Chondrocyte (in vitro differentiated cells): Measurements from ENCODE around the gene PLA2G4B. TPM values are rescaled to one million over a fixed set of nuclear protein-coding genes. Genes with fewer than 3 reads are reported as not detected.

ENCODE experiments used
- DNase-seq: peaks from one replicate; pipeline ENCODE4 v3.0.0; 2021; ENCODE audit warnings: mixed read lengths, low spot score
- H3K27ac Mint-ChIP-seq: one replicate; pipeline ENCODE4 v1.8.0; 2021; ENCODE audit warnings: mild to moderate bottlenecking, moderate library complexity, mixed read lengths; ENCODE audit not compliant: unreplicated experiment
- H3K27me3 Mint-ChIP-seq: 2 replicates; pipeline ENCODE4 v1.8.0; 2021; ENCODE audit warnings: low read depth, mixed read lengths
- H3K36me3 Mint-ChIP-seq: 2 replicates; pipeline ENCODE4 v1.8.0; 2021; ENCODE audit warnings: low read depth, mixed read lengths
- H3K4me1 Mint-ChIP-seq: 2 replicates; pipeline ENCODE4 v1.8.0; 2021; ENCODE audit warnings: low read depth, mild to moderate bottlenecking, mixed read lengths
- H3K4me3 Mint-ChIP-seq: one replicate; pipeline ENCODE4 v1.8.0; 2021; ENCODE audit warnings: mild to moderate bottlenecking, moderate library complexity, mixed read lengths; ENCODE audit not compliant: unreplicated experiment
- H3K9me3 Mint-ChIP-seq: 2 replicates; pipeline ENCODE4 v1.8.0; 2021; ENCODE audit warnings: low read depth, mixed read lengths
- CTCF ChIP-seq: fragments of 200-600 bp; sonication (generic); IDR thresholded peaks from 2 replicates; pipeline ENCODE4 v1.5.0; 2021; ENCODE audit warnings: antibody characterized with exemption, mild to moderate bottlenecking, moderate library complexity
- total RNA-seq: library from RNA; stranded (reverse); gene quantifications from 3 replicates; pipeline ENCODE4 v1.2.1, GENCODE V29; 2021

The PLA2G4B gene
- total RNA-seq, 1 donor from 2014 or later: 3.4 TPM

GRCh38 chr15:41851755-41852370, 13.2 kb downstream of the PLA2G4B start:
- Mint-ChIP-seq H3K36me3 (peaks cover 10% of the 10 kb centered on the region), H3K27me3 (no peaks in the 10 kb centered on the region), H3K4me1 (no peaks in the 10 kb centered on the region), H3K9me3 (no peaks in the 10 kb centered on the region), H3K27ac (no peak overlapping the region), H3K4me3 (no peak overlapping the region)
- DNase-seq: no peak
- no peak for TF ChIP-seq CTCF

- no peak overlapping the region for H3K27ac Mint-ChIP-seq
- DNase-seq: no peak
- H3K27me3 Mint-ChIP-seq: no peaks in the 10 kb centered on the region
- no peaks in the 10 kb centered on the region for H3K4me1 Mint-ChIP-seq
- no peak overlapping the region for H3K4me3 Mint-ChIP-seq
- H3K36me3 Mint-ChIP-seq: peaks cover 8% of the 10 kb centered on the region
- no peak for TF ChIP-seq CTCF
- no peaks in the 10 kb centered on the region for H3K9me3 Mint-ChIP-seq
These were observed 14.3 kb downstream of the PLA2G4B start for GRCh38 chr15:41852736-41853590.

GRCh38 chr15:41853831-41854230, 15.2 kb downstream of the PLA2G4B start:
- Mint-ChIP-seq H3K27ac (no peak overlapping the region), H3K9me3 (no peaks in the 10 kb centered on the region), H3K36me3 (peaks cover 3% of the 10 kb centered on the region), H3K4me1 (no peaks in the 10 kb centered on the region), H3K27me3 (no peaks in the 10 kb centered on the region), H3K4me3 (no peak overlapping the region)
- TF ChIP-seq CTCF: no peak
- DNase-seq: no peak

- no peak for TF ChIP-seq CTCF
- Mint-ChIP-seq H3K27ac (no peak overlapping the region), H3K27me3 (no peaks in the 10 kb centered on the region), H3K4me3 (no peak overlapping the region), H3K9me3 (no peaks in the 10 kb centered on the region), H3K4me1 (no peaks in the 10 kb centered on the region), H3K36me3 (peaks cover 1% of the 10 kb centered on the region)
- DNase-seq: no peak
These were observed 15.8 kb downstream of the PLA2G4B start for GRCh38 chr15:41854443-41854842.

- DNase-seq: no peak
- H3K9me3 Mint-ChIP-seq: no peaks in the 10 kb centered on the region
- no peaks in the 10 kb centered on the region for H3K27me3 Mint-ChIP-seq
- peaks cover 1% of the 10 kb centered on the region for H3K36me3 Mint-ChIP-seq
- TF ChIP-seq CTCF: no peak
- no peaks in the 10 kb centered on the region for H3K4me1 Mint-ChIP-seq
- no peak overlapping the region for H3K4me3 Mint-ChIP-seq
- H3K27ac Mint-ChIP-seq: no peak overlapping the region
These were observed 16.8 kb downstream of the PLA2G4B start for GRCh38 chr15:41855261-41855961.
